CD8-positive, alpha-beta memory T cell (primary cell): ENCODE measurements around the gene CCDC86. TPM values are rescaled to one million over a fixed set of nuclear protein-coding genes. Genes with fewer than 3 reads are reported as not detected.

ENCODE experiments used
- CTCF ChIA-PET: fragments of 350-600 bp; sonication (Branson Sonifier 250); formaldehyde crosslinking; loops from one replicate; lab custom pipeline; 2021; ENCODE audit warnings: antibody characterized with exemption; lab: Charles Lee
- POLR2A ChIA-PET: fragments of 350-600 bp; sonication (Branson Sonifier 250); formaldehyde crosslinking; loops from one replicate; lab custom pipeline; 2021; ENCODE audit warnings: antibody characterized with exemption; lab: Charles Lee
- DNase-seq, 5 donors: peaks; one replicate each; pipeline versions ENCODE4 v3.0.0 to v3.0.0-alpha.2; 2020 to 2022; ENCODE audit warnings: mixed read lengths in 1 of 5
- H3K27ac ChIP-seq: one replicate; pipeline ENCODE4 v1.7.0; 2013; ENCODE audit warnings: low read depth, mild to moderate bottlenecking, low read length, moderate library complexity
- H3K27me3 ChIP-seq: 2 replicates; pipeline ENCODE4 v1.7.0; 2013; ENCODE audit warnings: low read length, mild to moderate bottlenecking; ENCODE audit not compliant: insufficient read depth, poor library complexity, severe bottlenecking
- H3K36me3 ChIP-seq: 2 replicates; pipeline ENCODE4 v1.7.0; 2013; ENCODE audit warnings: mild to moderate bottlenecking, low read length, moderate library complexity; ENCODE audit not compliant: insufficient read depth
- H3K4me1 ChIP-seq: 2 replicates; pipeline ENCODE4 v1.7.0; 2013; ENCODE audit warnings: mild to moderate bottlenecking, low read length, moderate library complexity; ENCODE audit not compliant: insufficient read depth
- H3K4me3 ChIP-seq: 2 replicates; pipeline ENCODE4 v1.7.0; 2013; ENCODE audit warnings: mild to moderate bottlenecking, low read length
- H3K9me3 ChIP-seq: 2 replicates; pipeline ENCODE4 v1.7.0; 2013; ENCODE audit warnings: mild to moderate bottlenecking, low read length
- H3K27ac Mint-ChIP-seq, 8 donors: one replicate each; pipeline ENCODE4 v1.8.0; 2020 to 2021; ENCODE audit warnings: mixed read lengths in 8 of 8, mild to moderate bottlenecking in 6 of 8, inconsistent platforms in 3 of 8, moderate library complexity in 3 of 8
- H3K27me3 Mint-ChIP-seq, 2 donors: one replicate each; pipeline ENCODE4 v1.8.0; 2020 to 2021; ENCODE audit warnings: mixed read lengths in 2 of 2, mild to moderate bottlenecking in 1 of 2, moderate library complexity in 1 of 2
- H3K36me3 Mint-ChIP-seq, 3 donors: one replicate each; pipeline ENCODE4 v1.8.0; 2020 to 2021; ENCODE audit warnings: mixed read lengths in 3 of 3, inconsistent platforms in 1 of 3, mild to moderate bottlenecking in 1 of 3
- H3K4me1 Mint-ChIP-seq, 3 donors: one replicate each; pipeline ENCODE4 v1.8.0; 2020 to 2021; ENCODE audit warnings: mixed read lengths in 3 of 3, inconsistent platforms in 1 of 3, mild to moderate bottlenecking in 1 of 3
- H3K4me3 Mint-ChIP-seq, 7 donors: one replicate each; pipeline ENCODE4 v1.8.0; 2020 to 2021; ENCODE audit warnings: mixed read lengths in 7 of 7, mild to moderate bottlenecking in 6 of 7, moderate library complexity in 4 of 7, inconsistent platforms in 2 of 7
- H3K9me3 Mint-ChIP-seq, 5 donors: one replicate each; pipeline ENCODE4 v1.8.0; 2020 to 2022; ENCODE audit warnings: mixed read lengths in 5 of 5, mild to moderate bottlenecking in 3 of 5, moderate library complexity in 2 of 5, inconsistent platforms in 1 of 5
- polyA plus RNA-seq: library from polyadenylated mRNA; unstranded; fragments of 300-500 nt; fragmentation: Illumina TruSeq; gene quantifications from one replicate; pipeline ENCODE4 v1.2.3, GENCODE V29; 2021
- total RNA-seq, 2 experiments: library from RNA; stranded (reverse); gene quantifications; one replicate each; pipeline ENCODE4 v1.2.3, GENCODE V29; 2021

Gene CCDC86
- total and polyA plus RNA-seq, 3 experiments from 2014 or later = 21.8 to 124 (median 122) TPM

DNA sequence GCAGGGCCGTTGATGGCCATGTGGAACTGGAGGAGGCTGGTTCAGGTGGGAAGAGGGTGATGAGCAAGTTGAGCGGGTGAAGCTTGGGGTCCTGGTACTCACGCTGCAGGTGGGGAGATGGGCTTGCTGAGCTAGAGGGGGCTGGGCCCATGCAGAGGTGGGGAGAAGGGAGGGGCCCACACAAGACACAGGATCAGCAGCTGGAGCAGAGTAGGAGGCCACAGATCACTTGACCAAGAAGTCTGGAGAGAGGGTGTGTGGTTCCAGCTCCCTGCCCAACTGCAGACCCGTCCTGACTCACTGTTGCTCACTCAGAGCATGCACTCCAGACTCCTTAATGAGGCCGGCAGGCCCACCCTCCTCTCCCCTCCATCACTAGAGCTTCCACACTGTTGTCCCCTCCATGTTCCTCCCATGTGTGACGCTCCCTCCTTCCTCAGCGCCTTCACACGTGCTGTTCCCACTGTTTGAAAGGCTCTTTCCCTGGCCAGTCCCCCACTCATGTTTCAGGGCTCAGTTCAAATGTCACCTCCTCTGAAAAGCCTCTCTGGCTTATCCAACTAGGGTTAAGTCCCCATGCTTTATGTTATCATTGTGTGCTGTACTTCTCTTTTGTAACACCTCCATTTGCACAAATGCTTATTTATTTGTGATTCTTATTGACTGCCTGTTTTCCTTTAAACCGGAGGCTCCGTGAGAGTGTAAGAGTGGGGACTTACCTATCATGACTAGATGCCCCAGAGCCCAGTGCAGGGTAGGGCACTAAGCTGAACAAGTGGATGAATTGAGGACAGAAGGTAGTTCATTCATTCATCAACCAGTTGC lies 2.3 kb downstream of the CCDC86 start:
- no peaks in the 10 kb centered on the region for H3K9me3 ChIP-seq
- no peaks in the 10 kb centered on the region for H3K27me3 ChIP-seq
- peaks cover 0 to 31% (median 5%) of the 10 kb centered on the region in 3 donors for H3K36me3 Mint-ChIP-seq
- no peaks in the 10 kb centered on the region for H3K27me3 Mint-ChIP-seq
- CTCF ChIA-PET = interaction anchor here (1.1 to 4.1 kb wide), 3 partner anchors 13 to 43 kb away, joined by 3 to 20 read pairs (median 3); no protein-coding TSS in a partner anchor
- POLR2A ChIA-PET = no interaction called here
- H3K4me3 ChIP-seq = no peak overlapping the region
- peak overlapping the region; percentile 2 to 98 (median 96) for H3K27ac Mint-ChIP-seq
- H3K36me3 ChIP-seq = no peaks in the 10 kb centered on the region
- peak overlapping the region; percentile 76 to 95 (median 89) for H3K4me3 Mint-ChIP-seq
- no peaks in the 10 kb centered on the region for H3K9me3 Mint-ChIP-seq
- H3K27ac ChIP-seq = no peak overlapping the region
- no peak for DNase-seq
- H3K4me1 Mint-ChIP-seq = peaks cover 43 to 50% (median 49%) of the 10 kb centered on the region in 3 donors
- peaks cover 37% of the 10 kb centered on the region for H3K4me1 ChIP-seq

DNA sequence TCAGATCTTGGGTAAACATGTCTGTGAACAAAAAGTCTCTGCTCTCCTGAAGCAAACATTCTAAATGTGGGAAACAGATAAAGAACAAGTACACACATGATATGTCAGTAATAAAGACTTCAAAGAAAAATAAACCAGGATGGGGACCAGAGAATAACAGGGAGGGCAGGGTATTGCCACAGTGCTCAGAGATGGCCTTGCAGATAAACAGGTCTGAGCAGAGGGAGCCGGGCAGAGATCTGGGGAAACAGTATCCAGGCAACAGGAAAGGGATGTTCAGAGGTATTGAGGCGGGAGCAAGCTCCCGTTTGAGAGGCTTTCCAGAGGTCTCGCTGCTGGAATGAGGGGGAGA lies 2.9 kb downstream of the CCDC86 start:
- Histone ChIP-seq H3K27me3 (no peaks in the 10 kb centered on the region), H3K9me3 (no peaks in the 10 kb centered on the region), H3K36me3 (no peaks in the 10 kb centered on the region), H3K4me1 (peaks cover 37% of the 10 kb centered on the region), H3K4me3 (no peak overlapping the region), H3K27ac (no peak overlapping the region)
- no peak for DNase-seq
- H3K27ac Mint-ChIP-seq = peak overlapping the region; percentile 2 to 98 (median 83)
- no peaks in the 10 kb centered on the region for H3K27me3 Mint-ChIP-seq
- no peaks in the 10 kb centered on the region for H3K9me3 Mint-ChIP-seq
- H3K4me1 Mint-ChIP-seq = peaks cover 42 to 50% (median 49%) of the 10 kb centered on the region in 3 donors
- peak overlapping the region in 6 of 7 donors; percentile 63 to 89 (median 78) for H3K4me3 Mint-ChIP-seq
- ChIA-PET POLR2A (no interaction called here), CTCF (interaction anchor here (1.4 kb wide), 1 partner anchor 14 kb away, joined by 3 read pairs; no protein-coding TSS in a partner anchor)
- H3K36me3 Mint-ChIP-seq = peaks cover 0 to 36% (median 5%) of the 10 kb centered on the region in 3 donors

DNA sequence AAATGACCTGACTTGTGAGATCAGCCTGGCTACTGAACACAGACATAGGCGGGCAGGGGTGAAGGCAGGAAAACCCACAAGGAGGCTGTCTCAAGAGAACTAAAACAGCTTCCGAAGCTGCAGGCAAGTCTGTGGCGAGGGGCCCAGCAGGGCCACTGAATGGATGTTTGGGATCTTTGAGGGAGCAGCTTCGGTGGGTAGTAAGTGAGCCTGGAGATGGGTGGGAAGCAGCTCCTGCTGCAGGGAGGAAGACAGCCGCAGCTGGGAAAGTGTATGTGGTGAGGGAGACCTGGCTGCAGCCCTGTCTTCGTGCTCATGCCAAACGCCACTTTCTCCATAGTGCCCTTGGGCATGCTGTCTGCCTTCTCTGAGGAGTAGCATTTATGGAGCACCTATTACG lies 3.4 kb downstream of the CCDC86 start:
- no peaks in the 10 kb centered on the region for H3K36me3 ChIP-seq
- no peak overlapping the region for H3K27ac ChIP-seq
- no peak for DNase-seq
- ChIA-PET CTCF (interaction anchor here (1.4 kb wide), 1 partner anchor 15 kb away, joined by 3 read pairs; no protein-coding TSS in a partner anchor), POLR2A (no interaction called here)
- H3K27me3 ChIP-seq = no peaks in the 10 kb centered on the region
- H3K27me3 Mint-ChIP-seq = no peaks in the 10 kb centered on the region
- peaks cover 37% of the 10 kb centered on the region for H3K4me1 ChIP-seq
- peak overlapping the region in 5 of 7 donors; percentile 8 to 80 (median 32) for H3K4me3 Mint-ChIP-seq
- peaks cover 42 to 49% (median 49%) of the 10 kb centered on the region in 3 donors for H3K4me1 Mint-ChIP-seq
- H3K36me3 Mint-ChIP-seq = peaks cover 0 to 41% (median 5%) of the 10 kb centered on the region in 3 donors
- no peak overlapping the region for H3K4me3 ChIP-seq
- H3K9me3 ChIP-seq = no peaks in the 10 kb centered on the region
- H3K27ac Mint-ChIP-seq = peak overlapping the region in 7 of 8 donors; percentile 35 to 96 (median 75)
- no peaks in the 10 kb centered on the region for H3K9me3 Mint-ChIP-seq

DNA sequence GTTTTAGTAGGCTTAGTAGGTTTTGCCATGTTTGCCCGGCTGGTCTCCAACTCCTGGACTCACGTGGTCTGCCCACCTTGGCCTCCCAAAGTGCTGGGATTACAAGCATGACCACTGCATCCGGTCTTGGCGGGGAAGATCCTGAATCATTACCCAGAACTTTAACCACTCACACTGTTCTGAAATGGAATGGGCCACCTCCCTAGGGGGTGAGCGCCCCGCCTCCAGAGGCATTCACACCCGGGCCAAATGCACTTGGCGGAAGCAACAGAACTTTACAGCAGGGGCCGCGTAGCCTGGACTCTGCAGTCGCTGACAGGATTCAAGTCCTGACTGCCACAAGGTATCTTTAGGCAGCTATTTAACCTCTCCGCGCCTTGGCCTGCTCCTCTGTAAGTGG lies 5.4 kb downstream of the CCDC86 start:
- no peaks in the 10 kb centered on the region for H3K9me3 ChIP-seq
- peaks cover 28% of the 10 kb centered on the region for H3K4me1 ChIP-seq
- POLR2A ChIA-PET = no interaction called here
- Mint-ChIP-seq H3K36me3 (peaks cover 8 to 58% (median 15%) of the 10 kb centered on the region in 3 donors), H3K4me1 (peaks cover 31 to 36% (median 33%) of the 10 kb centered on the region in 3 donors), H3K4me3 (no peak overlapping the region), H3K27ac (peak overlapping the region in 2 of 8 donors; percentile 13 to 19), H3K9me3 (no peaks in the 10 kb centered on the region), H3K27me3 (no peaks in the 10 kb centered on the region)
- CTCF ChIA-PET = interaction anchor here (0.8 to 1.4 kb wide), 3 partner anchors 16 to 52 kb away, joined by 3 to 4 read pairs (median 3); no protein-coding TSS in a partner anchor
- no peak overlapping the region for H3K27ac ChIP-seq
- H3K36me3 ChIP-seq = peaks cover 12% of the 10 kb centered on the region
- DNase-seq = no peak
- no peaks in the 10 kb centered on the region for H3K27me3 ChIP-seq
- no peak overlapping the region for H3K4me3 ChIP-seq

DNA sequence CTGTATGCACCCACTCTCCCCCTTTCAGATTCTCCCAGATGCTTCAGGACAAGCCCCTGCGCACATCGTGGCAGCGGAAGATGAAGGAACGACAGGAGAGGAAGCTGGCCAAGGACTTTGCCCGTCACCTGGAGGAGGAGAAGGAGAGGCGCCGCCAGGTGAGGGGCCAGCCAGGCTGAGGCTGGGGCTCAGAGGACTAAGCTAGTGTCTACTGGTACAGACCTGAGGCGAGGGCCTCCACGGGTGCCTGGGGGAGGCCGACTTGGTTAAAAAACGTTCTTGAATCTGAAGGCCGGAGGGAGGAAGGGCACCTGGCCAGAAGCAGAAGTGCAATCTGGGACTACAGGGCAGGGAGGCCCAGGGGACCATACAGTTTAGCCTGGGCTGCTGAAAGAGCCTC lies 6.0 kb downstream of the CCDC86 start:
- peaks cover 12% of the 10 kb centered on the region for H3K36me3 ChIP-seq
- no peak overlapping the region for H3K27ac Mint-ChIP-seq

DNA sequence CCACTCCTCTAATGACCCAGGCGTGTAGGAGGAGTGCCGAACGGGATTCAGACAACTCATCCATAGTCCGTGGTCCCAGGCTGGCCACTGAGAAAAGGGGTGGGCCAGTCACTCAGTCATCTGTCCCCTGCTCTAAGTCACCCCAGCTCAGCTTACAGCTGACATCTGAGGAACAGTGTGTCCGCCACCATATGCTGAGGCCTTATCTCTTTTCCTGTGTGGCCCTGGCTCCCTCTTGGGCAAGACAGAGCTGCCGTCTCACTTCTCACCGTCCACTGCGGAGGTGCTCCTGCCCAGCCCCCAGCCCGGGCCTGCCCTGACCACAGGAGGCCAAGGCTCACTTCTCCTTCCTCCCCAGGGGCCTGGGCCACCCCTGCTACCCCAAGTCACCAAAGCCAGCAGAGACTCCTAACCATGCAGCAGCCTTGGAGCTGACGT lies 6.8 kb downstream of the CCDC86 start:
- Histone ChIP-seq H3K4me3 (no peak overlapping the region), H3K9me3 (no peaks in the 10 kb centered on the region), H3K27me3 (no peaks in the 10 kb centered on the region), H3K27ac (no peak overlapping the region), H3K4me1 (peaks cover 14% of the 10 kb centered on the region), H3K36me3 (peaks cover 12% of the 10 kb centered on the region)
- POLR2A ChIA-PET = no interaction called here
- peaks cover 8 to 61% (median 15%) of the 10 kb centered on the region in 3 donors for H3K36me3 Mint-ChIP-seq
- peaks cover 17 to 23% (median 19%) of the 10 kb centered on the region in 3 donors for H3K4me1 Mint-ChIP-seq
- CTCF ChIA-PET = interaction anchor here (1.4 kb wide), 1 partner anchor 53 kb away, joined by 3 read pairs; no protein-coding TSS in a partner anchor
- H3K9me3 Mint-ChIP-seq = no peaks in the 10 kb centered on the region
- peak overlapping the region in 1 of 8 donors; percentile 54 for H3K27ac Mint-ChIP-seq
- H3K27me3 Mint-ChIP-seq = no peaks in the 10 kb centered on the region
- H3K4me3 Mint-ChIP-seq = no peak overlapping the region
- DNase-seq = no peak

More for the DNA sequence above, 6.0 kb downstream of the CCDC86 start:
- Histone ChIP-seq H3K27me3 (no peaks in the 10 kb centered on the region), H3K27ac (no peak overlapping the region), H3K4me3 (no peak overlapping the region), H3K9me3 (no peaks in the 10 kb centered on the region), H3K4me1 (peaks cover 22% of the 10 kb centered on the region)
- Mint-ChIP-seq H3K36me3 (peaks cover 8 to 58% (median 15%) of the 10 kb centered on the region in 3 donors), H3K27me3 (no peaks in the 10 kb centered on the region), H3K4me3 (no peak overlapping the region), H3K9me3 (no peaks in the 10 kb centered on the region), H3K4me1 (peaks cover 25 to 31% (median 27%) of the 10 kb centered on the region in 3 donors)
- ChIA-PET POLR2A (no interaction called here), CTCF (interaction anchor here (0.8 kb wide), 1 partner anchor 40 kb away, joined by 3 read pairs; no protein-coding TSS in a partner anchor)
- DNase-seq = no peak

DNA sequence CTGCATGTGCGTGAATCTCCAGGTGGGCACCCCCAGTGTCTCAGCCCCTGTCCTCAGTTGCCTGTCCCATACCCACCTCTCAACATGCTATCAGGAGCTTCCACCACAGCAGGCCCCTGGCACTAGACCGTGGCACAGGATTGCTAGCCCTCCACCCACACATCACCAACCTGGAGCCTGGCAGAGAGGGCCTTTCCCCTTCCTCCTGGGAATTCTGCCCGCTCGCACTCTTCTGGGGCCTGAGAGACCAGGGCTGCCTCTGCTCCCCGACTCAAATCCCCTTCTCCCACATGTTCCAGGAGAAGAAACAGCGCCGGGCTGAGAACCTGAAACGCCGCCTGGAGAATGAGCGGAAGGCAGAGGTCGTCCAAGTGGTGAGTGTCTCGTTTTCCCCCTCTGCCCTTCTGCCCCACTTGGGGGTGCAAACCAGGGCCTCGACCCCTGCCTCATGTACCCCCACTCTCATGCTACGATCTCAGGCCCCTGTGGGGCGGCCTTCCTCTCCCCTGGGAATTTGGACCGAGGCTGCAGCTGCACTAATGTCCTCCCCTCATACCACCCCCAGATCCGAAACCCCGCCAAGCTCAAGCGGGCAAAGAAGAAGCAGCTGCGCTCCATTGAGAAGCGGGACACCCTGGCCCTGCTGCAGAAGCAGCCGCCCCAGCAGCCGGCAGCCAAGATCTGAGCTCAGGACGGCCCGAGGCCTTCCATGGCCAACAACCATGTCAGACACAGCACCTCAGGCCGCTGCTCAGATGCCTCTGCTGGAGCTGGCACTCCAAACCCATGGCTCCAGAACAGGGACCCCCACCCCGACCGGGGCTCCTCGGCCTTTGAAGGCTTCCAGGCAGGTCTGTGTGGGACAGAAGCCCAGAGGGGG lies 8.0 kb downstream of the CCDC86 start:
- ChIA-PET POLR2A (no interaction called here), CTCF (interaction anchor here (1.4 to 1.7 kb wide), 3 partner anchors 17 to 51 kb away, joined by 3 to 7 read pairs (median 4); no protein-coding TSS in a partner anchor)
- DNase-seq = no peak
- Histone ChIP-seq H3K4me1 (peaks cover 2% of the 10 kb centered on the region), H3K27me3 (no peaks in the 10 kb centered on the region), H3K9me3 (no peaks in the 10 kb centered on the region), H3K27ac (no peak overlapping the region), H3K4me3 (no peak overlapping the region), H3K36me3 (peaks cover 12% of the 10 kb centered on the region)
- H3K36me3 Mint-ChIP-seq = peaks cover 8 to 60% (median 15%) of the 10 kb centered on the region in 3 donors
- H3K27ac Mint-ChIP-seq = no peak overlapping the region
- no peaks in the 10 kb centered on the region for H3K27me3 Mint-ChIP-seq
- no peaks in the 10 kb centered on the region for H3K9me3 Mint-ChIP-seq
- no peak overlapping the region for H3K4me3 Mint-ChIP-seq
- H3K4me1 Mint-ChIP-seq = peaks cover 6 to 19% (median 7%) of the 10 kb centered on the region in 3 donors
